ENCODE measurements around the gene SPATA20. TPM values are rescaled to one million over a fixed set of nuclear protein-coding genes. Genes with fewer than 3 reads are reported as not detected.

Gene SPATA20
- total RNA-seq, 1 donor from 2014 or later, result 22.8 TPM

GRCh38 chr17:50569592-50569991 lies 22.6 kb downstream of the SPATA20 start:
- peaks cover 66% of the 10 kb centered on the region for H3K4me1 Mint-ChIP-seq
- peaks cover 17% of the 10 kb centered on the region for H3F3A ChIP-seq (ENCODE audit: low read depth)
- H3K4me3 Mint-ChIP-seq, result no peak overlapping the region
- peak overlapping the region; percentile 55 for H3K4me2 ChIP-seq
- no peaks in the 10 kb centered on the region for H3K36me3 ChIP-seq
- no peak overlapping the region for H3K4me3 ChIP-seq
- H3K9ac ChIP-seq, result no peak overlapping the region
- no peaks in the 10 kb centered on the region for H3K36me3 Mint-ChIP-seq
- no peak overlapping the region for H3K27ac Mint-ChIP-seq
- H3K9me3 ChIP-seq (ENCODE audit: low read depth), result no peaks in the 10 kb centered on the region
- H4K20me1 ChIP-seq (ENCODE audit: low read depth), result no peaks in the 10 kb centered on the region
- no peaks in the 10 kb centered on the region for H3K9me3 Mint-ChIP-seq
- TF ChIP-seq EZH2phosphoT487 (IDR thresholded peaks at IDR 0.05) (no peak), CTCF (IDR thresholded peaks at IDR 0.05) (no peak), EZH2 (IDR thresholded peaks at IDR 0.05) (no peak)
- peaks cover 40% of the 10 kb centered on the region for H3K4me1 ChIP-seq
- peaks cover 18% of the 10 kb centered on the region for H3K27me3 ChIP-seq
- peaks cover 5% of the 10 kb centered on the region for H3K27me3 Mint-ChIP-seq (ENCODE audit: insufficient read depth, low read depth)
- H3K27ac ChIP-seq, result no peak overlapping the region
- no peak for DNase-seq (ENCODE audit: low spot score)
- H3K79me2 ChIP-seq (ENCODE audit: low read depth), result no peaks in the 10 kb centered on the region
- H2AFZ ChIP-seq (replicated peaks), result no peak overlapping the region

GRCh38 chr17:50570032-50570431 lies 23.1 kb downstream of the SPATA20 start:
- Histone ChIP-seq H3K9ac (no peak overlapping the region), H3K79me2 (ENCODE audit: low read depth) (no peaks in the 10 kb centered on the region), H3K4me3 (no peak overlapping the region), H3K4me2 (peak overlapping the region; percentile 55), H3K27ac (no peak overlapping the region), H3F3A (ENCODE audit: low read depth) (peaks cover 17% of the 10 kb centered on the region), H3K4me1 (peaks cover 35% of the 10 kb centered on the region), H3K27me3 (peaks cover 14% of the 10 kb centered on the region), H2AFZ (replicated peaks) (no peak overlapping the region), H3K9me3 (ENCODE audit: low read depth) (no peaks in the 10 kb centered on the region), H3K36me3 (no peaks in the 10 kb centered on the region), H4K20me1 (ENCODE audit: low read depth) (no peaks in the 10 kb centered on the region)
- Mint-ChIP-seq H3K27ac (peak overlapping the region; percentile 92), H3K36me3 (no peaks in the 10 kb centered on the region), H3K27me3 (ENCODE audit: insufficient read depth, low read depth) (peaks cover 5% of the 10 kb centered on the region), H3K4me3 (no peak overlapping the region), H3K4me1 (peaks cover 63% of the 10 kb centered on the region), H3K9me3 (no peaks in the 10 kb centered on the region)
- no peak for TF ChIP-seq CTCF (IDR thresholded peaks at IDR 0.05)
- no peak for TF ChIP-seq EZH2phosphoT487 (IDR thresholded peaks at IDR 0.05)
- no peak for TF ChIP-seq EZH2 (IDR thresholded peaks at IDR 0.05)
- DNase-seq (ENCODE audit: low spot score), result no peak

- Mint-ChIP-seq H3K4me3 (no peak overlapping the region), H3K4me1 (peaks cover 59% of the 10 kb centered on the region), H3K36me3 (no peaks in the 10 kb centered on the region), H3K27ac (peak overlapping the region; percentile 92), H3K9me3 (no peaks in the 10 kb centered on the region), H3K27me3 (ENCODE audit: insufficient read depth, low read depth) (peaks cover 5% of the 10 kb centered on the region)
- no peaks in the 10 kb centered on the region for H3K36me3 ChIP-seq
- H2AFZ ChIP-seq (replicated peaks), result no peak overlapping the region
- H3K27ac ChIP-seq, result no peak overlapping the region
- H4K20me1 ChIP-seq (ENCODE audit: low read depth), result no peaks in the 10 kb centered on the region
- H3K9me3 ChIP-seq (ENCODE audit: low read depth), result no peaks in the 10 kb centered on the region
- H3K27me3 ChIP-seq, result peaks cover 9% of the 10 kb centered on the region
- DNase-seq (ENCODE audit: low spot score), result no peak
- peaks cover 14% of the 10 kb centered on the region for H3F3A ChIP-seq (ENCODE audit: low read depth)
- no peak overlapping the region for H3K9ac ChIP-seq
- H3K4me3 ChIP-seq, result no peak overlapping the region
- peak overlapping the region; percentile 55 for H3K4me2 ChIP-seq
- peaks cover 30% of the 10 kb centered on the region for H3K4me1 ChIP-seq
- no peak for TF ChIP-seq EZH2phosphoT487 (IDR thresholded peaks at IDR 0.05)
- TF ChIP-seq EZH2 (IDR thresholded peaks at IDR 0.05), result no peak
- TF ChIP-seq CTCF (IDR thresholded peaks at IDR 0.05), result no peak
- no peaks in the 10 kb centered on the region for H3K79me2 ChIP-seq (ENCODE audit: low read depth)
Observed at GRCh38 chr17:50570528-50570927, 23.6 kb downstream of the SPATA20 start.

All from neural progenitor cell (in vitro differentiated cells).